HG03025 (cell line): ENCODE data around the gene ELL.

ENCODE experiments used
- ATAC-seq: cut with Tn5 transposase; IDR thresholded peaks from one replicate; pipeline ENCODE4 v1.9.1; 2021; ENCODE audit warnings: mild to moderate bottlenecking, moderate library complexity; ENCODE audit not compliant: unreplicated experiment, low FRiP score

The ELL gene

DNA sequence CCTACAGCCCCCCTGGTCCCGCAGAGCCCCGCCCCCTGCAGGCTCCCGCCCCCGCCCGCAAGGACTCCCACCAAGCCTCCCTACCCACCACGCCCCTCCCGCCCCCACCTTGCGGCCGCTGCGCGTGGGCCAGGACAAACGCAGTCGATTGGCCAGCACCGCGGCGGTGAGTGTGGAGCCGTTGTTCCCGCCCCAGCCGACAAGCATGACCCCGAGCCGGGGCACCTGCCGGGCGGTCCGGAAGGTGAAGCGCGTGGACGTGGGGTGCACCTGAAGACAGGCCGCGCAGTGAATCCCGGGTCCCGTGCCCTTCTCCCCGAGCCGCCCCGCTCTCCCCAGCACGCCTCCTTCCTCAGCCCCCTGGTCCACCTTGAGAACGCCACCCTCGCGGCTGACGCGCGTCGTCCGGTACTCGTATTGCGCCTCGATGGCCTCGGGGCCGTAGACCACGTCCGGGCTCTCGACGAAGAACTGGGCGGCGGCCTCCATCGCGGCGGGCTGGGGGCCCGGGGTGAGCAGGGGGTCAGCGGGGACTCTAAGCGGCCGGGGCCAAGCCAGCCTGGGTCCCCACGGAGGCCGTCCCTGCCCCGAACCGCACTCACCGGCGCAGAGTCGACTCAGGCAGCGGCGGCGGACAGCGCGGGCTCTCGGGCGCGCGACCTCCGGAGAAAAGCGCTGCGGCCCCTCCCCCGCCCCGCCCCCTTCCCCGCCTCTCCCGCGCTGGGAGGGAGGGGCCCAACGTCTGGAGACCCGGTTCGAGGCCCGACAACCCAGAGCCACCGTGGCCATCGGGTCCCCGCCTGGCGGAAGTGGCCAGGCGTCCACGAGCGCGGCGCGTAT is 84.2 kb downstream of the ELL start, which contains the start of gene ISYNA1:
TSS of gene ISYNA1 (minus strand) at position 643 of the 840 bp plus-strand sequence. CDS start at position 489, 154 bp downstream.
- ATAC-seq = no peak

DNA sequence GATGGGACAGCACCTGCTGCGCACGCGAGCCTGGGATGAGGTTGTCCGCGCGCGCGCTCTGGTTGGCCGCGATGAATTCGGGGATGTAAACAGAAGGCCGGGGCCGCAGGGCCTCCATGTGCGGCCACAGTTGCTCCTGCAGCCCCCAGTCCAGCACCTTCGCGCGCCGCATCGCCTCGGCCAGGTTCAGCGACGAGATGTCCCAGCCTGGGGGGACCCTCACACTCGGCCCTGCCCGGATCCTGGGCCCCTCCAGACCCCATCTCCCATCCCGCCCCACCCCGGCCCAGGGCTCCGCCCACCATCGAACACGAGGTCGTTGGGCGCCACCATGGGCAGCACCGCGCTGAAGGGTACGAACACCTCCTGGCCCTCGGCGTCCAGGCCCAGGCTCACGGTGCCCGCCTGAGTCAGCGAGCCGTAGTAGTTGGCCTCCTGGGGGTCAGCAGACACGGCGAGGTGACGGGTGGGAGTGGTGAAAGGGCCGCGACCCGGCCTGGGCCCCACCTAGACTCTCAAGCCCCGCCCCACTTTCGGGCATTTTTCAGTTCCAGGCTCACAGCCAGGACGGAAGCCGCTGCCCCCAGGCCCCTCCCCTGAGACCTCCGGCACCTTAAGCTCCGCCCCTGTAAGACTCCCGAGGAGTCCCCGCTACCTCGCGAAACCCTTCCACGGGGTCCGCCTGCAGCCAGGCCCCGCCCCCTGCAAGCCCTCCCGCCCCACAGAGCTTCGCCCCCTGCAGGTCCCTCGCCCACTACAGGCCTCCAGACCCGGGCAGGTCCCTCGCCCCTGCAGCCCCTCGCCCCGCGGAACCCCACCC is 85.0 kb downstream of the ELL start:
- no peak for ATAC-seq

DNA sequence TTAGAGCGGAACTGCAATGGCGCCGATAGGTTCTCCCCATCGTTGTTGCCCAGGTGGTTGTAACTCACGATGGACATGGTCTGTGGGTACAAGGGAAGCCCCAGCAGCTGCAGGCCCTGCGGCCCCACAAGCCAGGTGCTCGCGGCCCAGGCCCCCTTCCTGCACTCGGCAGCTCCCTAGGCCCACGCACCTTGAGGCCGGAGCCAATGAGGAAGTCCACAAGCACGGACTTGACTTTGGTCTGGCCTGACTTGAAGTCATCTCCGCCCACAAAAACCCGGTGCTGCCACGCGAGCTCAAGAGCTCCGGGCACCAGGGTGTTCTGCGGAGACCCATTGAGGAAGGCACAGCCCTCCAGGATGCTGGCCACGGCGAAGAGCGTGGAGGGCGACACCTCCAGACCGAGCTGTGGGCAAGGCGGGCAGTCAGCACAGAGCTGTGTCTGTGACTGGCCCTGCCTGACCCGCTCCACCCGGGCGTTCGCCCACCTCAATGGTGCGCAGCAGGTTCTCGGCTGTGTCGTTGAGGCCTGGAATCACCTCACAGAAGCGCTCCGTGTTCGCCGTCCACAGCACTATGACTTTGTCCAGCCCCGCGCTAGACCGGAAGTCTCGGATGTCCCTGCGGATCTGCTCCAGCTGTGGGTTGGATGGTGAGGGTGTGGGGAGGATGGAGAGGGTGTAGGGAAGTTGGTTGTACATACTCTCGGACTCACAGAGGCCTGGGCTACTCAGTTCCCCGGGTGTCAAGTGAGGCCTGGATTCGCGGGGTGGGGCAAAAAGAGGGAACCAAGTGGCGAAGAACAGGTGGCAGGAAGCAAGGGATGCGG is 85.8 kb downstream of the ELL start:
- ATAC-seq = no peak

DNA sequence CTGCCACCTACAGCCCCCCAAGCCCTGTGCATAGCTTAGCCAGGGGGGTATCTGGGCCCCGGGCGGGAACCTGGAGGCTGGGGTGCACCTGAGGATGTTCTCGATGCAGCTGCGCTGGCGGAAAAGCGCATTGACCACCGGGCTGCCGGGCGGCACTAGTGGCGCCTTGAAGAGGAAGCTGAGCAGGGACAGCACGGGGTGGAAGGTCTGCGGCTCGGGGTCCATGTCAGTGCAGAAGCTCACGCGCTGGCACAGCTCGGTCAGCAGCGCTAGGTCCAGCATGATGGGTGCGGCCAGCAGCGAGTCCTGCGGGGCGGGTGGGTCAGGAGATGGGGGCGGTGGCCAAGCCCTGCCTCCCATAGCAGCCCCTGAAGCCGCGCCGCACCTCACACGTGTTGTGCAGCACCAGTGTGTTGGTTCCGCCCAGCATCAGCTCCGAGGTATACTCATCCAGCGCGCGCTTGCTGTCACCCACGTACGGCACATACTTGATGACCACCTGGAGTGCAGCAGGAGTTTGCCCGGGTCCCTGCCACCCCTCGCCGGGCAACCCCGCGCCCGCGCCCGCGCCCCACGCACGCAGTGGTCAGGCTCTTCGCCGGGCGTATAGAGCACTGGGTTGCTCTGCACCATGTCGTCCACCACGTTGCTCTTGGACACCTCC is 86.6 kb downstream of the ELL start:
- no peak for ATAC-seq

DNA sequence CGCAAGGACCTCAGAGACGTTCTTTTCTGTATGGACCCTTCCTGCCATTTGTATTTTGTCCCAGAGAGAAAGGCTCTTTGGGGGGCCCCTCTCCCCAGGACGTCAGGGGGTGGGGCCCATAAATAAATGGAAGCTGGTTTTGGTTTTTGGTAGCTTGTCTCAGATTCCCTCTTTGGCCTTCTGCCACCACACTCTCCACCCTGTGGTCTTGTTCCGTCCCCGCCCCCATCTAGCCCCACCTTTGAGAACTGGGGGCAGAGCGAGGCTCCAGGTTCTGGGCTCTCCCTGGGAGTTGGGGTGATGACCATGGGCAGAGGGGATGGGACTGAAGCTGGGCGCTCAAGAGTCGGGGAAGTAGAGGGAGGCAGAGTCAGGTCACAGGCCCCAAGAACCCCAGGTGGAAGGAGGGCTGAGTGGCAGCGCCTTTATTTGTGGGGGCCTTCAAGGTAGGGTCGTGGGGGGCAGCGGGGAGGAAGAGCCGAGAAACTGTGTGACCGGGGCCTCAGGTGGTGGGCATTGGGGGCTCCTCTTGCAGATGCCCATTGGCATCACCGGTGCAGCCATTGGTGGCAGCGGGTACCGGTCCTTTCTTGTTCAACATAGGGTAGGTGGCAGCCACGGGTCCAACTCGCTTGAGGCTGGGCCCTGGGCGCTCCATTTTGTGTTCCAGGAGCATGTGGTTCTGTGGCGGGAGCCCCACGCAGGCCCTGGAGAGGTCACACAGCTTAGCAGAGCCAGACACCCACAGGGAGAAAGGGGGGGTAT is 87.3 kb downstream of the ELL start:
- ATAC-seq = no peak

DNA sequence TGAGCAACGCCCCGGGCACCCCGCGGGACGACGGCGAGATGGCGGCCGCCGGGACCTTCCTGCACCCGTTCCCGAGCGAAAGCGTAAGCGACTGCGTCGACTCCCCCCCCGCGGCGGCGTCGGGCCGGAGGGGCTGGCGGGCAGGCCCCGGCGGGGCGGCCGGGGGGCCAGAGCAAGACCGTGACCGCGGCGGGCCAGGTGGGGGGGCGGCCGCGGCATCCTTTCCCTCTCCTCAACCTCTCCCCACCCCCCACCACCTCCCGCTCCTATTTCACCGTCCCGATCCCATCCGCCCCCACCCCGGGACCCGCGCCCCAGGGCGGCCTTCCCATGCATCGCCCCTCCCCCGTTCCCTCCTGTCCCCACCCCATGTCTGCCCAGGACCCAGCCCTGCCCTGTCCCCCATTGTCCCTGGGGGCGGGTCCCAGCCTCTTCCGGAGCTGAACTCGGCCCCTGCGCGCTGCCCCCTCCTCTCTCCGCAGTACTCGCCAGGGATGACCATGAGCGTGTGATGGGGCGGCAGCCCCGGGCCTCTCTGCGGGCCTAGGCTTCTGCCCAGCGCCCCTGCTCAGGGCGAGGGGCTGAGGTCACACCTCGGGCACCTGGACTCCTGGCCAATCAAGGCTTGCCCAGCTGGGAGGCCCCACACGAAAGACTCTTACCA is 88.0 kb downstream of the ELL start:
- no peak for ATAC-seq

DNA sequence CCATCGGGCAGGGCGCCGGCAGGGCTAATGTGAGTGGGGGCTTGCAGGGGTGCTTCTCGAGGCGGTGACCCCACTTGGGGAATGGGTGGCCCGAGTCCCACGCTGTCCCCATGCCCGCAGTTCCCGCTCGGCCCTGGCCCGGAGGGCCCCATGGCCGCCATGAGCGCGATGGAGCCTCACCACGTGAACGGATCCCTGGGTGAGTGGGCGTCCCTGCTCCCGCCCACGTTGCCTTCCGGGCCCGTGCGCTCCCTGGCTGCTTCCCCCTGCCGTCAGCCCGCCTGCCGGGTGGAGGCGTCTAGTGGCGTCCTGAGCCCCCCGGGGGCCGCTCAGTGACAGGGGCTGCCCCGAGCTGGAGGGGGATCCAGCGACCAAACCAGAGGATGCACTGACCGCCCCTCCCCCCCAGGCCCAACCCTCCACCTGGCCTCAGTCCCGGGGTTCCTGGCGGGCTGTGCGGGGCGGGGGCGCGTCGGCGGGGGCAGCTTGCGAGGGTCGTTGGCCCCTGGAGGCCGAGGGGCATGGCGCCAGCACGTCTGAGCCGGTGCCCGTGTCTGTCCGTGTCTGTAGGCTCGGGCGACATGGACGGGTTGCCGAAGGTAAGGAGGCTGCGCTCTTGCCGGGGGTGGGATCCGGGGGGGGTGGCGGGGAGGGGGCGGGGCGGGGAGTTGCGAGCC is 88.7 kb downstream of the ELL start:
- ATAC-seq = no peak

DNA sequence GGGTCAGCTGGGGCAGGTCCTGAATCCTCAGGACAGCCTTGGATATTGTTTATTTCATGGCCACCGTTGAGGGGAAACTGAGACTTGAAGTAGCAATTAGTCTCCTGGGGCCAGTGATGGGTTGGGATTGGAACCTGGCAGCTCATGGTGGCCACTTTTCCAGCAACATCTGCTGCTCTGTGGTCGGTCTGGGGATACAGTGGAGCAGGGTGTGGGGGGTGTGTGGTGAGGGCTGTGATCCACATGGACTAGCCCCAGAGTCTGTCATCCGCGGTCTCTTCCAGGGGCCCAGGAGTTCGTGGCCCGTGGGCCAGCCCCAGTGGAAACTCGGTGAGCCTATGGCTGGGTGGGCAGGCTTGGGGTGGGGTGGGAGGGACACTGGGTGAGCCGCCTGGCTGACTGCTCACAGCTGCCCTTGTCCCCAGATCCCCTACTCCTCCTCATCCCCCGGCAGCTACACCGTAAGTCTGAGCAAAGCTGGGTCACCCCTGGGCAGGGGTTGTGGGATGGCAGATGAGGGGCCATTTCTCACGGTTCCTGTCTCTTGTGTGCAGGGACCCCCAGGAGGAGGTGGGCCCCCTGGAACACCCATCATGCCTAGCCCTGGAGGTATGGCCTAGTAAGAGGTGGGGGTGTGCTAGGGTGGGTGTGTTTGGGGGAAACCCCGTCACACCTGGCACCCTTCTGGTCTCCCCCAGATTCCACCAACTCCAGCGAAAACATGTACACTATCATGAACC is 89.4 kb downstream of the ELL start:
- ATAC-seq = no peak

DNA sequence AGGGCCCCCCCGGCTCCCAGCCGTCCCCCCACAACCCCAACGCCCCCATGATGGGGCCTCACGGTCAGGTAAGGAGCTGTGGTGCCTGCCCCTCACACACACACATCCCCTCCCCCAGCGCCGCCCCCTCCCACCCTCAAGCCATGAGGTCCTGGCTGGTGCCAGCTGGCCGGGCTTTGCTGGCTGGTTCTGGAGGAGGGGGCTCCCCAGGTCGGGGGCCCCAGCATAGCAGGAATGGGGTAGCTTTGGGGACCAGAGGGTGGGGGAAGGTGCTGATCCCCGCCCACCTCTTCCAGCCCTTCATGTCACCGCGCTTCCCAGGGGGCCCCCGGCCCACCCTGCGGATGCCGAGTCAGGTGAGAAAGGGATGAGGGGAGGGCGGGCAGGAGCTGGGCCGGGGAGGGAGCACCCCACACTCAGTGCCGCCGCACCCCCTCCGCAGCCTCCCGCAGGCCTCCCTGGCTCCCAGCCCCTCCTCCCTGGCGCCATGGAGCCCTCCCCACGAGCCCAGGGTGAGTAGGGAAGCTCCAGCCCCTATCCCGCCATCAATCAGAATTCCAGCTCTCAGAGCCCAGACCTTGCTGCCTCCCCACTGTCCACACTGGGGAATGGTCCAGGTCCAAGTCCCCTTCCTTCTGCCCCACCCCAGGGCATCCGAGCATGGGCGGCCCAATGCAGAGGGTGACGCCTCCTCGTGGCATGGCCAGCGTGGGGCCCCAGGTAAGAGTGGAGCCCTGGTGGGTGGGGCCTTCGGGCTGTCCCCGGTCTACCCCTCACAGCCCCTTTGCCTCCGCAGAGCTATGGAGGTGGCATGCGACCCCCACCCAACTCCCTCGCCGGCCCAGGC is 90.3 kb downstream of the ELL start:
- ATAC-seq = no peak

DNA sequence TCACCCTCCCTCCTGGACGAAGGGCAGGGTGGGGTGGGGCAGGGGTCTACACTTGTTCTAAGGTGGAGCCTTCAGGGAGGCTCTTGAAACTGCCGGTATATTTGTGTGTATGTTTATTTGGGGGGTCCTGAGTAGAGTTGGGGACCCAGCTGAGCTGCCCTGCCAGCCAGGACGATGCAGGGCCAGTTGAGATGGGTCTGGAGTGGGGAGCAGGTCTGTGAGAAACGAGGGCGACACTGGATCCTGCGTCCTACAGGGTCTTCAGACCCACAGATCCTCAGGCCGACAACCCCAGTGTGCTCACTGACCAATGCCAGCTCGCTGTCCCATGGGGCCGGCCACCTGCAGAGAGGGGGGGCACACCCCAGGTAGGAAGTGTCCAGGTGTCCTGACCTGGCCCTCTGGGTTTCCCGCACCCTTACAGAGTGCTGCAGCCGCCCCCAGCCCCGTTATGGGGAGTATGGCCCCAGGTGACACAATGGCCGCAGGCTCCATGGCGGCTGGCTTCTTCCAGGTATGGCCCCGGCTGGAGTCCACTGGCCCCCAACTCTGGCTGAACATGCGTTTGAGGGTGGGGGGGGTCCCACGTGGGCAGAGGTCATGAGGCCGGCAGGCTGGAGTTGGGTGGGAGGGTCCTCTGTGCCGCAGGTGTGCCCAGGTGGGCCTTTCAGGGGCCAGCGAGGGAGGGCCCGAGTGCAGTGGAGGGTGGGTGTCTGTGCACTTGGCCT is 91.3 kb downstream of the ELL start:
- ATAC-seq = no peak

DNA sequence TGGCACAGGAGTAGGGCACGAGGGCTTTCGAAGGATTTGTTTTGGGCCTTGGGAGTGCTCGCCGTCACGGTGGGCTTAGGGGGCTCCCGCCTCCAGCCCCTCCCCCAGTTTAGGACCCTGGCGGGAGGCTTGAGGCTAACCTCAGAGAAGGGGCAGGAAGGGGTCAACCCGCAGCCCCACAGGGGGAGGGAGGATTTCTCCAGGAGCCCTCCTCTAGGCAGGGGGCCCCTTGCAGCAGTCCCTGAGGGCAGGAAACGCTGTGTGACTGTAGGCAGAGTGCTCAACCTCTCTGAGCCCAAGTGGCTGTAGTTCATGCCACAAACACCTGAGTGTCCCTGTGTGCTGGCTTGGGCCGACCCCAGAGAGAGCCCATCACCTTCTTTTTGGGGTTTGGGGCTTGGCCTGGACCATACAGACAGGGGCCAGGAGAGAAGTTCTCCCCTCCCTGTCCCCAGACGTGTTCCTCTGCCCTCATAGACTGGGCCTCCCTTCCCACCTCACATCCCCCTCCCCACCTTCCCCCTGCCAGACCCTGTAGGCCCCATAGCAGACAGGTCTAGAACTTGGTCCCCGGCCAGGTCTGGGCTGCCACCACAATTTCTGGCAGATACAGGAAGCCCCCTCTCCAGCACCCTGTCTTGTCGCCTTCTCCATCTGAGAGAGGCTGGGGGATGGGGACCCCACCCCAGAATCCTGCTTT is 92.0 kb downstream of the ELL start:
- ATAC-seq = no peak

DNA sequence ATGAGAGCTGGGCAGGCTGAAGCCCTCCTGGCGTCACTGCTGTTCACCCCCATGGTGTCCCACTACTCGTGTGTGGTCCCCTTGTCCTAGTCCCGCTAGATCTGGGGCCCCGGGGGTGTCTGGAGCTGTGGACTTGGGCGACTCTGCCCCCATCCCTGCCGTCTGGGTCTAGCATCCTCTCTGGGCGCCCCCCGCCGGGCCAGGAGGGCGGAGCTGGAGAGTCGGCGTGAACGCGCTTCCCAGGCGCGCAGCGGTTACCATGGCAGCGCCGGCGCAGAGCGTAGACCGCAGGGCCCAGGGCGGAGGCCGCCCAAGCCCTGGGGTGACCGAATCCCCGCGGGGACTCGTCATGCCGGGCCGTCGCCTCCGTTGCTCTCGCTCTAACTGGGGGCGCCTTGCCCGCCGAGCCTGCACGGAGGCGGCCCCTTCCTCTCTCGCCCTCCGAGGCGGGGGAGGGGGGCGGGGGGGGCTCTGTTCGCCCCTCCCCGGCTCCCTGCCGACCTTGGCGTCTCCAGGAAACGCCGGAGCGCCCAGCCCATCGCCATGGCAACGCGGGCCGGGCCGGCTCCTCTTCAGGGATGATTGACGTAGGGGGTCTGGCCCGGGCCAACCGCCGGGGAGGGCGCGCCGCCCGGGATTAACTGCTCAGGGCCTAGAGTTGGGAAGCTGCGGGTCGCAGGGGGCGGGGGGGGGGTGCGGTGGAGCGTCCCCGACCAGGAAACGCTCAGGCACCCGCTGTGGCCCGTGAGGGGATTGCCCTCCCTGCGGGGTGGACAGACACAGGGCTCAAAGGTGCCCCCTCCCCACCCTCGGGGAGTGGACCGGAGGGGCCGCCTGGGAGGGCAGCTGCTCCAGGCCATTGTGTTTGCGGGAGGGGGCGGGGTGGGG is 92.8 kb downstream of the ELL start:
- ATAC-seq = no peak

DNA sequence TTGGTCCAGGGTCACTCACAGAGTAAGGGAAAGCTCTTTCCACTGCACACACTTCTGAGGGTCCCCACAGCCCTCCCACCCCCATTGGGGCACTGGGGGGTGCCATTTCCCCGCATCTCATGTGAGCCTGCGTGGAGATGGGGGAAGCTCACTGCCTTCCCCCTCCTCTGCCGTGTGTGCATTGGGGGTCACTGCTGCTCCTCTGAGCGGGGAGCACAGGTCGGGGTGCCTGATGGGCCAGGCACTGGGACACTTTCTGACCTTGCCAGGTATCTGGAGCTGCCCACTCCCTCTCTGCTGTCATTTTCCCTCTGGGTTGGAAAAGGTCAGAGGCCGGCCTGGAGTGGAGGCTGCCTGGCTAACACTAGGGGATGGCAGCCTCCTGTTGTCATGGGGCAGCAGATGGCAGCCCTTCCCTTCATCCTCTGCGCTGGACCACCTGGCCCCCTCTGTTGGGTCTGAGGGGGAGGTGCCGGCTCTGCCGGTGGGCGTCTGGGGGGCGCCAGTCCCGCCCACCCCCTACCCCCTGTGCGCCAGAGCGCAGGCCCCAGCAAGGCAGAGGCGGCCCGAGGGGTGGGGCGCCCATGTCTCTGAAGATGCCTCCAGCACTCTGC is 93.6 kb downstream of the ELL start:
- ATAC-seq = no peak

DNA sequence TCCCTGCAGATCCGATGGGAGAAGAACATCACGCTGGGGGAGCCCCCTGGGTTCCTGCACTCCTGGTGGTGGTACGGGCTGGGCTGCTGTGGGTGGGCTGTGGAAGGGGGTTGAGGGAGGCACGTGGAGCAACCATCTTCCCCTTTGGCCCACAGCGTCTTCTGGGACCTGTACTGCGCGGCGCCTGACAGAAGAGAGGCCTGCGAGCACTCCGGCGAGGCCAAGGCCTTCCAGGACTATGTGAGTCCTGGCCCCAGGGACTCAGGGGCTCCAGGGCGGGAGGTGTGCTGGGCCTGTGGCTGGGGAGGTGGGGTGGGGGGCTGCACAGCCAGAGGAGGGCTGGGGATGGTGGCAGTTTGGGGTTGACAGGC is 94.1 kb downstream of the ELL start:
- no peak for ATAC-seq
